ENCODE measurements around the gene NFATC2.

Gene NFATC2

GRCh38 chr20:51412333-51412871 is 130.1 kb downstream of the NFATC2 start:
- DNase-seq (ENCODE audit: low read depth), result no peak

DNA sequence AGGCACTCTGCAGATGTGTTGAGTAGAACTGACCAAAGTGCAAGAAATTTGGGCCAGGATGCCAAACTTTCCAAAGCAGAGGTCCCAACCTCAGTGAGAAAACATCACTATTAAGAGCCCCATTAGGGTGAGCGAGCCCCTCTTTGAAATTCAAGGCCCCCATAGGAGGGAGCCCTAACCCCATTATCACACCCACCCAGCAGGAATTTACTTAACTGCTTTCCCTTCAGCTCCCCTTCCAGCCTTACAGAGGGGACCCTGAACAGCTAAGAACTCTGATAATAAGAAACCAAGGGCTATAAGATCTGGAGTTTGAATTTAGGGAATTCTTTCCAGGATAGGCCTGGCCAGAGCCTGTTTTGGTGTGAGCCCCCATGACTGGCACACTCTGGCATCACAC is 130.6 kb downstream of the NFATC2 start:
- no peak for DNase-seq (ENCODE audit: low read depth)

DNA sequence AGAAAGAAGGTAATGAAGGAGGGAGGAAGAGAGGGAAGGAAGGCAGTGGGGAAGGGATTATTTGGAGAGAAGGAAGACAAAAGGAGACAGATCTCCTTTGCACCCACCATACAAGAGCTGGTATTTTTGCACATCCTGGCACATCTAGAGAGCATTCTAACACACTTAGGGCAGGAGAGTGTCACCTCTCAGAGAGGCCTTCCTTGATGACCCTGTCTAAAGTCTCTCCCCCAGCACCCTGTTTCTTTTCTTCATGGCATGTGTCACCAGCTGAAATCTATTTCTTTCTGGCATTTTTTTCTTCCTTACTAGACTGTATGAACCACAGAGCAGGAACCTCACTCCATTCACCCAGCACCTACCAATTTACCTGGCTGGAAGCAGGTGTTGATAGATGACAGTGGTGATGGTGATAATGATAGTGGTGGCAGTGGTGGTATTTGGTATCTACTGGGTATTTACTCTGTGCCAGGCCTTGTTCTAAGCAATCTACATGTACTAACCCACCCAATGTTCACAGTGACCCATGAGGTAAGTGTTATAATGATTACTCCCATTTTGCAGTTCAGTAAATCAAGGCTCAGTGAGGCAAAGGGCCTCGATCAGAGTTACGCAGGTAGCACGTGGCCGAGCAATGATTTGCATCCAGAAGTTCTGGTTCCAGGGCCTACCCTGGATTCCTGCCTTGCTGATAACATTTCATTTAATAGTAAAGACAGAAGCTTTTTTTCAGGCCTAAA is 131.8 kb downstream of the NFATC2 start:
- DNase-seq (ENCODE audit: low read depth), result no peak

- DNase-seq (ENCODE audit: low read depth), result no peak
These were observed 133.2 kb downstream of the NFATC2 start for GRCh38 chr20:51409192-51409880.

DNA sequence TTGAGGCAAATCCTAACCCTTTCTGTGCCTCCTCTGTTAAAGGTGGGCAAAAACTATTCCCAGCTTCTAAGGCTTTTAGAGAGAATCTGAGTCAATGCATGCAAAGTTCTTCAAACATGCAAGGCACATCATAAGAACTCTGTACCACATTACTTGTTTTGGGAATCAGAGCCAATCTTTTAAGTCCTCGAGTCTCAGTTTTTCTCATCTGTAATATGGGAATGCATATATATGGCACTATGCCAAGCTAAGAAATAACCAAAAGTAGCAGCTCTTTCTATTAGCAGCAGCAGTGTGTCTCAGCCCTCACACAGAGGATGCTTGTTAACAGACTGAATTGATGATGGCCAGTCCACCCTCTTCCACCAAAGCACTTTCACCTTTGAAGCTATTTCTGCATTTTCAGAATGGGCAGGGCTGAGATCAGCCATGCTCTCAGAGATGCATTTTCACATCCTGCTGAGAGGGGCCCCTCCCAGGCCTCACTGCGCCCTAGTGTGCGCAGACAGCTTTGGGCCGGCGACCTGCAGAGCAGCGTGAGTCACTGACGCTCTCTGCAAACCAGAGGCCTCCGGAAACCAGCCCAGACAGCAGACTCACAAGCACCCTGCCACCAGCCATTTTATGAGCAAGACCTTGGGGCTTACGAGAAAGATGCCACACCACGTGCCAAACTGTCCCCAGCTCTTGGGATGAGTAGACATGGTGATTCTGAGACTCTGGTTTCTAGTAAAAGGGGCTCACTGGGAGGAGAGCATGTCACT is 138.0 kb downstream of the NFATC2 start:
- no peak for DNase-seq (ENCODE audit: low read depth)

DNA sequence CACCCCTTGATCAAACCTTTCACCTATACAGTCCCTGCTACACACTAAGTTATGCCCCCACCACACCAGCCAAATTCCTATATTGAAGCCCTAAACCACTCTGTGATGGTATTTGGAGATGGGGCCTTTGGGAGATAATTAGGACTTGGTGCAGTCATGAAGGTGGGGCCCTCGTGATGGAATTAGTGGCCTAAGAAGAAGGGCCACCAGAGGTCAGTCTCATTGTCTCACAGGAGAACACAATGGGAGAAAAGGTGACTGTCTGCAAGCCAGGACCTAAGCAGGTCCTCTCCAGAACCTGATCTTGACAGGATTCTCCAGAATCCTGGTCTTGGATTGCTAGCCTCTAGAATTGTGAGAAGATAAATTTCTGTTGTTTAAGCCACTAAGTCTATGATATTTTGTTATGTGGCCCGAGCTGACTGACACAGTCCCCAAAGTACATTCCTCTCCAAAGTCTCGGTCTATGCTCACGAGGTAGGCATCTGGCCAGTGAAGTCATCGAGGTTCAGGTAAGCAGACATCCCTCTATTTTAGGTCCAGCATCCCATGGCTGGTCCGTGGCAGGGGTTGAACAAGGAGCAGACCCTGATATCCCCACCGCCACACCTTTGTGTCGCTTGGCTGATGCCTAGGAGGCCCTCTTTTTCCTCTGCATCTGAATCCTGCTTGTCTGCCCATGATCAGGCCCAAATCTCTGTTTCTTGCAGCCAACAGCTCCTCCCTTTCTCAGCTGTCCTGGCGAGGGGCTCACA is 138.9 kb downstream of the NFATC2 start:
- DNase-seq (ENCODE audit: low read depth), result no peak

- no peak for DNase-seq (ENCODE audit: low read depth)
These were observed 140.3 kb downstream of the NFATC2 start for GRCh38 chr20:51402201-51402600.

- DNase-seq (ENCODE audit: low read depth), result no peak
These were observed 141.0 kb downstream of the NFATC2 start for GRCh38 chr20:51401496-51401895.

- DNase-seq (ENCODE audit: low read depth), result no peak
These were observed 142.2 kb downstream of the NFATC2 start for GRCh38 chr20:51400051-51400926.

DNA sequence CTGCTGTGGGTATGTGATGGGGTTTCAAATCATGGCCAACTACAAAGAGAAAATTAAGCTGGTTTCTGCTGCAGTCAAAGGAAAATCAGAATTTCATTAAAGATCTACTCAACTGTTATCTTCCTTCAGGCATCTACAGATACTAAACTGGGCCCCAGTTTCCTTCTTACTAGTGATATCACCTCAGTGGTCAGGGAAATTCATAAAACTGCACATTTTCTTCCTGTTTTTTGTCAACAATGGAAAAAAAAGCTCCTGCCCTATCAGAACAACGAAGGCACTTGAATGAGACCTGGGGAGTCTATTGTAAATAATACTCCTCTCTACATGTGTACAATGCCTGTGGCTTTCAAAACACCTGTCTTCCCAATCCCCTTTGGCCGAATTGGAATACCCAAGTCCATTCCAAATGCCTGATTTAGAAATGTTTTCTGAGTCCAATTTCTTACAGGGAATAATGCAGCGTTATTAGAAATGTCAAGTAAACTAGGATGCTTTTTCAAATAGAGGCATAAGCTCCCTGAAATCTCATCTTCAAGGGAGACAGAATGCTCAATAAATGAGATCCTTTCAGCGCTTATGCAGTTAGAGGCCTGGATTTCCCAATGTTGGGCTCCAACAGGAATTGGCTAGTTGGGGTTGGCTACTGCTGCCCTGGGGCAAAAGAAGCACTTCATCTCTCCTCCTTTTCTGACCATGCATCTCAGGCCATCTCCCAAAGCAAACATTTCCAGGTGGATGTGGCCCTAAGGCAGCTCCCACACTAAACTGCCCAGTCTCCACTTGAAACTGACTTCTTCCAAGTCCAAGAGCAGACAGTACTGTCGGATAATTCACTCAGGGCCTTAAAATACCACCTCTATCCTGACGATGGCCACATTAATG is 143.3 kb downstream of the NFATC2 start:
- DNase-seq (ENCODE audit: low read depth), result no peak

DNA sequence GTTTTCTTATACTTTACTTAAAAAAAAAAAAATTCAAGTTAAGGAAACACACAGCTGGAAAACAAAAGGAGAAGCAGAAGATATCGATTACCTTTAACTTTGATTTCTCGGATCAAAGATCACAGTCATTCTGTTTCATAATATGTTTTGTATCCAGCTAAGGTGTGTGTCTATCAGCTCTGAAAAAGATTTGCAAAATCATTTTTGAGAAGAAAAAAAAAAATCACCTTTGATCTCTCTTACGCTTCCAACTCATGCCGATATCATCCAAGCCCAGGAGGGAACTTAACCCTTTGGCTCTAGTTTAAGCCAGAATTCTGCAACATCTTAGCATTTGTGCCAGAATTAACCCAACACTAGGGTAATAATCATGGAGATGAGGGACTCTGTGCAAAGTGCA is 144.0 kb downstream of the NFATC2 start:
- no peak for DNase-seq (ENCODE audit: low read depth)

- DNase-seq (ENCODE audit: low read depth), result no peak
These were observed 144.4 kb downstream of the NFATC2 start for GRCh38 chr20:51398083-51398482.

DNA sequence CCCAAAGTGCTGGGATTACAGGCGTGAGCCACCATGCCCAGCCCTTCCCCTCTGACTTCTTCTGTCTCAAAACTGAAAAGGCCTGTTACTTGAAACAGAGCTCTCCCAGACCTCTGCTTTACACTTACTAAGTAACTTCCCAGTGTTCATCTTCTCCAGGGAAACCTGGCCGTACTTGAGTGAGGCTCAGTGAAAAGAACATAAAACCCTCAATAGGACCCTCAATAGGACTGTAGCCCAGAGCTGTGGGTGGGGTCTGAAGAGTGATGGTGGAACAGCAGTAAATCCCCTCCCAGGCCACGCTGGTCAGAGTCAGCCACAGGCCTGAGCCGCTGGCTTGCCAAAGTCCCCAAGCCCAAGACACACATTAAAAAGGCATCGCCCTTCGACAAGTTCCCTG is 145.4 kb downstream of the NFATC2 start:
- DNase-seq (ENCODE audit: low read depth), result no peak

DNA sequence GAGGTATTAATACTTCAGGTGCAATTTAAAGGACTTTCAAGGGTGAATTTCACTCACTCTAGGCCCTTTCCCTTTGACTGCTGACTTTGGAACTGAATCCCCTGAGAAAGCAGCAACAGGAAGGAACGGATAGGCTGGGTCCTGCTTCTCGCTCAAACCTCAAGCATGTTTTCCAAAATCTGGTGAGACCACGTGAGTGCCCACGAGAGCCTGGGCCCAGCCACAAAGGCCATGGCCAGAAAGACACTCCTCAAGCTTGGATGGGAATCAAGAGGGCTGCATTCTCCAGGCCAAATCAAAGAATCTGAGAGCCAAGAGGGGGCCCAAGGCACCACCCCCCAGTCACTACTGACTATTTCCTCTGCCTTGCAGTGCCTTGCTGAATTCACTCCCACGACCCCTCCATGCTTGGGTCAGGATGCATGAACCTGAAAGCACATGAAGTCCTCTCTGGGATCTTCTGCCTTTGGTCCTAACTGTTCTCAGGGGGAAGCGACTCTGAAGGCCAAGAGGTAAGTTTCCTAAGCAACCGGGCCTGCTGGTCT is 146.1 kb downstream of the NFATC2 start:
- DNase-seq (ENCODE audit: low read depth), result no peak

DNA sequence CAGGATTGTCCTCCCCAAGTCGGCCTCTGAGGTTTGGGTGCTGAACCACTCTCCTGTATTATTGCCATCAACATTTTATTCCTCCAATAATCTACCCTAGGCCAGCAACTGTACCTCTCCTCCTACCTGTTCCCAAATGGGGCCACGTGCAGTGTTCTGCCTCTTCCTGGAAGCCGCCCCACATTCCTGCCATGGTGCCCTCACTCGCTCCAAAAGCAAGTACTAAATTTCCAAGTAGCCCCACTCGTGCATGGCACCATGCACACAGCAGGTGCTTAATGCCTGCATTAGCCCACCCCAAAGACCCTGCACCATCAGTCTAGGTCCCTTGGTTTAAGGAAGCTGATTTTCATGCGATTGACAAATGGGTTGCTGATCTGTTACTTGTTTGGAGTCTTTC is 147.8 kb downstream of the NFATC2 start:
- no peak for DNase-seq (ENCODE audit: low read depth)

GRCh38 chr20:51393571-51393970 is 148.9 kb downstream of the NFATC2 start:
- no peak for DNase-seq (ENCODE audit: low read depth)

DNA sequence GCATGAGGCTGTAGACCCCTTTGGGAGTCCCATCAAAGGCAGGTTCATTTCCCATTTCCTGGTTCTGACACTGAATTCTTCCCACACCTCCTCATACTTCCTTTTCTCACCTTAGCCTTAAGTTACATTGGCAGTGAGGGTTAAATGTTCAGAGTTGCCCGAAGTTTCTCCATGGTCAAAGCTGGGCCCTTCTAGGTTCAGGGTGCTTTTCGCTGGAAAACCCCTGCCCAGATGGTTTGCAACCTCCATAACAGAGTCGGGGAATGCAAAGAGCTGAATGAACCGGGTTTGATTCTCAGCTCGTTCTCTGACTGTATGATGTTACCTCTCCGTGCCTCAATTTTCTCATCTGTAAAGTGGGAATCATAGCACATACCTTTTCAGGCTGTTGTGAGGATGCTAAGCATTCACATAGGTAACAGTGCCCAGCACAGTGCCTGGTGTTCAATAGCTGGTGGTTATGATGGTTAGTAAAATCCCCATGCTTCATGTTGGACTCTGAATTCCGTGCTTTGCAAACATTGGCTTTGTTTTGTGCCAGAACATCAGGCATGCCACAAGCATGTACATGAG is 149.8 kb downstream of the NFATC2 start:
- DNase-seq (ENCODE audit: low read depth), result no peak

- no peak for DNase-seq (ENCODE audit: low read depth)
These were observed 150.6 kb downstream of the NFATC2 start for GRCh38 chr20:51391926-51392325.

GRCh38 chr20:51389543-51390264 is 152.8 kb downstream of the NFATC2 start:
- no peak for DNase-seq (ENCODE audit: low read depth)
